Adrenal gland (tissue), 5 donors: ENCODE results near the gene MOCOS.

ENCODE experiments used
- CTCF ChIP-seq, 6 experiments: fragments of 450-650 bp in 4 of 6; fragments of 200-600 bp in 2 of 6; sonication (generic) in 1 of 6; IDR thresholded peaks; 1 replicate in 5 of 6; 2 replicates in 1 of 6; pipeline versions ENCODE4 v1.5.1 to v1.8.0; 2016 to 2021; ENCODE audit warnings: antibody characterized with exemption in 6 of 6, mild to moderate bottlenecking in 2 of 6, moderate library complexity in 1 of 6
- POLR2A ChIP-seq, 2 donors: fragments of 450-650 bp; IDR thresholded peaks; one replicate each; pipeline ENCODE4 v1.6.1; 2017; ENCODE audit warnings: antibody characterized with exemption in 2 of 2, mild to moderate bottlenecking in 2 of 2, moderate library complexity in 1 of 2
- donor health status: DM: no; HTN: no; CAD: no.

- TF ChIP-seq POLR2A (IDR thresholded peaks at IDR 0.05) (no peak), CTCF (IDR thresholded peaks at IDR 0.05) (no peak)
Observed at GRCh38 chr18:36186461-36187192, 670 bp upstream of the MOCOS start.
